Measurements from ENCODE around the gene TNNT3. TPM values are rescaled to one million over a fixed set of nuclear protein-coding genes. Genes with fewer than 3 reads are reported as not detected.

TNNT3 gene
- polyA plus RNA-seq, 2 of the 4 experiments (the other 2 are of a cell fraction): not detected

DNA sequence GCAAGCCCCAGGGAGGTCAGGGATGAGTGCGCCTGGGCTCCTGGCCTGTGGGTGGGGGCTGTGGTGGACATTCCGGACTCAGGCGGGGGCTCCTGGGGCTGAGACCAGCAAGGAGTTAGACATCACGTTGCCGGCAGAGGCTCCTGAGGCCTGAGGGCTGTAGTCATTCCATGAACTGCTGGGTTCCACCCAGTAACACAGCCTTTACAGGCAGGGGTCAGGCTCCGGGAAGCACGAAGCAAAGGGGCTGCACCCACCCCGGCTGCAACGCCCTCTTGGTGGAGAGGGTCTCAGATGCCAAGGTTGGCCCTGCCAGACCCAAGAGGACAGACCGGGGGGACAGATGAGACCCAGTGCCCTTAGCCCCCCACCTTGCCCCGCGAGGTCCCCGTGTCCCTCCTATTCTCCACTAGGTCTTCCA lies 9.0 kb downstream of the TNNT3 start:
- ATAC-seq (peak in 1 of 2 experiments; percentile 33; a peak in 2 of 6 replicates), FAIRE-seq (no peak), DNase-seq (ENCODE audit: low read depth in 1 of 2, low spot score in 1 of 2) (no peak)
- POLR2A ChIA-PET: no interaction called here
- no peak for TF ChIP-seq RFX5 (IDR thresholded peaks at IDR 0.05)
- Histone ChIP-seq H3K9me3 (no peaks in the 10 kb centered on the region), H3K4me2 (no peak overlapping the region), H3K4me1 (no peaks in the 10 kb centered on the region), H3K27ac (no peak overlapping the region), H3K4me3 (no peak overlapping the region)
- CTCF ChIA-PET: interaction anchor here (0.7 to 1.5 kb wide), 2 partner anchors 46 to 382 kb away, joined by 3 to 6 read pairs; no protein-coding TSS in a partner anchor
- 63% methylated on average over 11 of the region's 13 CpGs for WGBS (ENCODE audit: missing lambda C conversion rate)

- Histone ChIP-seq H3K4me3 (no peak overlapping the region), H3K4me2 (no peak overlapping the region), H3K27ac (no peak overlapping the region), H3K4me1 (no peaks in the 10 kb centered on the region), H3K9me3 (no peaks in the 10 kb centered on the region)
- WGBS (ENCODE audit: missing lambda C conversion rate): 78% methylated on average over 25 of the region's 35 CpGs
- DNase-seq (ENCODE audit: low read depth in 1 of 2, low spot score in 1 of 2): no peak
- no peak for FAIRE-seq
- CTCF ChIA-PET: interaction anchor here (0.7 to 1.6 kb wide), 4 partner anchors 47 to 382 kb away, joined by 3 to 6 read pairs (median 4); no protein-coding TSS in a partner anchor
- TF ChIP-seq CHD2 (IDR thresholded peaks at IDR 0.05; ENCODE audit: low read length, partially characterized antibody): no peak
- no peak for TF ChIP-seq MYC (IDR thresholded peaks at IDR 0.05; ENCODE audit: borderline replicate concordance, low read length)
- no peak for TF ChIP-seq HOXA7 (CRISPR knock-in tag; IDR thresholded peaks at IDR 0.05)
- no peak for TF ChIP-seq FOSB (CRISPR knock-in tag; IDR thresholded peaks at IDR 0.05)
- no peak for TF ChIP-seq E2F6 (IDR thresholded peaks at IDR 0.05; ENCODE audit: borderline replicate concordance, low read depth)
- no peak for TF ChIP-seq ZNF302 (CRISPR knock-in tag; IDR thresholded peaks at IDR 0.05)
- no peak for TF ChIP-seq RNF2 (IDR thresholded peaks at IDR 0.05; ENCODE audit: borderline replicate concordance, low read depth)
- no peak for TF ChIP-seq BCL3 (IDR thresholded peaks at IDR 0.05)
- no peak for TF ChIP-seq CBX2 (IDR thresholded peaks at IDR 0.05; ENCODE audit: borderline replicate concordance, low read depth)
- POLR2A ChIA-PET: no interaction called here
- ATAC-seq: no peak
Observed at GRCh38 chr11:1928891-1929541, 9.5 kb downstream of the TNNT3 start.

GRCh38 chr11:1929621-1930461 lies 10.3 kb downstream of the TNNT3 start:
- no peak for DNase-seq (ENCODE audit: low read depth in 1 of 2, low spot score in 1 of 2)
- CTCF ChIA-PET: interaction anchor here (0.7 to 1.6 kb wide), 4 partner anchors 47 to 383 kb away, joined by 3 to 6 read pairs (median 4); no protein-coding TSS in a partner anchor
- TF ChIP-seq BHLHE40 (IDR thresholded peaks at IDR 0.05; ENCODE audit: low read depth, low read length) (no peak), KDM1A (IDR thresholded peaks at IDR 0.05; ENCODE audit: low read depth) (no peak), HOXB13 (CRISPR knock-in tag; IDR thresholded peaks at IDR 0.05; ENCODE audit: low read depth) (no peak), CBX8 (IDR thresholded peaks at IDR 0.05) (no peak), ZFP36 (IDR thresholded peaks at IDR 0.05; ENCODE audit: borderline replicate concordance, partially characterized antibody) (peak; percentile 33), SREBF2 (IDR thresholded peaks at IDR 0.05) (no peak), NFE2L2 (conservative IDR thresholded peaks at IDR 0.05; ENCODE audit: low read length) (no peak)
- Histone ChIP-seq H3K27ac (no peak overlapping the region), H3K9me3 (no peaks in the 10 kb centered on the region), H3K4me1 (no peaks in the 10 kb centered on the region), H3K4me2 (no peak overlapping the region), H3K4me3 (no peak overlapping the region)
- no peak for FAIRE-seq
- POLR2A ChIA-PET: no interaction called here
- ATAC-seq: no peak
- WGBS (ENCODE audit: missing lambda C conversion rate): 78% methylated on average over 25 of the region's 25 CpGs
